GM12878 (cell line): ENCODE measurements around the gene RWDD4.

ENCODE experiments used
- CHD2 ChIP-seq: IDR thresholded peaks from 2 replicates; pipeline ENCODE4 v1.6.1; 2011; ENCODE audit warnings: low read depth, low read length, improper control_type of control experiment, borderline replicate concordance
- EZH2 ChIP-seq: IDR thresholded peaks from 2 replicates; pipeline ENCODE4 v1.6.1; 2012; ENCODE audit warnings: low read depth, mild to moderate bottlenecking, control low read depth, inconsistent platforms, low read length, borderline replicate concordance; ENCODE audit not compliant: control insufficient read depth
- HCFC1 ChIP-seq: fragments of 150-350 bp; IDR thresholded peaks from 2 replicates; pipeline ENCODE4 v1.6.1; 2014; ENCODE audit warnings: low read length
- MXI1 ChIP-seq: fragments of 150-350 bp; IDR thresholded peaks from 2 replicates; pipeline ENCODE4 v1.6.1; 2011; ENCODE audit warnings: low read depth, mild to moderate bottlenecking, inconsistent platforms, low read length, improper control_type of control experiment
- SREBF2 ChIP-seq: IDR thresholded peaks from 2 replicates; pipeline ENCODE4 v1.6.1; 2012; ENCODE audit warnings: mild to moderate bottlenecking, low read length
- TAF1 ChIP-seq: IDR thresholded peaks from 2 replicates; pipeline ENCODE4 v1.6.1; 2011; ENCODE audit warnings: mild to moderate bottlenecking, low read depth, low read length, borderline replicate concordance
- YY1 ChIP-seq: IDR thresholded peaks from 2 replicates; pipeline ENCODE4 v1.6.1; 2011; ENCODE audit warnings: low read depth, mild to moderate bottlenecking, low read length
- TF ChIP-seq, protein P1 (sequence below), 3 experiments: IDR thresholded peaks in 2 of 3; conservative IDR thresholded peaks in 1 of 3; 2 replicates each; pipeline ENCODE4 v1.5.1; 2011; ENCODE audit warnings: low read depth in 3 of 3, low read length in 3 of 3, mild to moderate bottlenecking in 3 of 3, control low read depth in 2 of 3, moderate library complexity in 2 of 3, inconsistent platforms in 1 of 3, mixed read lengths in 1 of 3; ENCODE audit not compliant: control insufficient read depth in 2 of 3, insufficient read depth in 1 of 3; ENCODE audit errors: extremely low read depth in 1 of 3
- TF ChIP-seq, protein P2 (sequence below): IDR thresholded peaks from 2 replicates; pipeline ENCODE4 v1.6.1; 2012; ENCODE audit warnings: low read depth, low read length, improper control_type of control experiment

DNA sequence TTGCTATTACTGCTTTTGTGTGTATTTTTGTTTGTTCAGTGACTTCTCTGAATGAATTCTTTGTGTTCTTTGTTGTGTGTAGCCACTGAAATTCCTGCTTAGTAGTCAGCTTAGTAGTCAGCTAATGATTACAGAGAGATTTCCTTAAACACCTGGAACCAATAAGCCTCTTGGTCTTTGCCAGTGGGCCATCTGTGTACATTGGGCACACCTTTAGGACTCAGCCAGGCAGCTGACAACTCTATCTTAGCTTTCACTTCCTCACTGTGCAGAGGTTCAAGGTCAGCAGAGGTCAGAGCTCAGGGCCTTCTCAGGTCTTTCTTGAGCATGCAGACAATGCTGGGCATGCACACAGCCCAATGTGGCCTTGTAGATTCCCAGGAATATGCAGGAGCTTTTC lies 59.3 kb downstream of the RWDD4 start:
- TF ChIP-seq TAF1 = no peak
- TF ChIP-seq, protein P1, sequence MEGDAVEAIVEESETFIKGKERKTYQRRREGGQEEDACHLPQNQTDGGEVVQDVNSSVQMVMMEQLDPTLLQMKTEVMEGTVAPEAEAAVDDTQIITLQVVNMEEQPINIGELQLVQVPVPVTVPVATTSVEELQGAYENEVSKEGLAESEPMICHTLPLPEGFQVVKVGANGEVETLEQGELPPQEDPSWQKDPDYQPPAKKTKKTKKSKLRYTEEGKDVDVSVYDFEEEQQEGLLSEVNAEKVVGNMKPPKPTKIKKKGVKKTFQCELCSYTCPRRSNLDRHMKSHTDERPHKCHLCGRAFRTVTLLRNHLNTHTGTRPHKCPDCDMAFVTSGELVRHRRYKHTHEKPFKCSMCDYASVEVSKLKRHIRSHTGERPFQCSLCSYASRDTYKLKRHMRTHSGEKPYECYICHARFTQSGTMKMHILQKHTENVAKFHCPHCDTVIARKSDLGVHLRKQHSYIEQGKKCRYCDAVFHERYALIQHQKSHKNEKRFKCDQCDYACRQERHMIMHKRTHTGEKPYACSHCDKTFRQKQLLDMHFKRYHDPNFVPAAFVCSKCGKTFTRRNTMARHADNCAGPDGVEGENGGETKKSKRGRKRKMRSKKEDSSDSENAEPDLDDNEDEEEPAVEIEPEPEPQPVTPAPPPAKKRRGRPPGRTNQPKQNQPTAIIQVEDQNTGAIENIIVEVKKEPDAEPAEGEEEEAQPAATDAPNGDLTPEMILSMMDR (IDR thresholded peaks at IDR 0.05 in 2 of 3, conservative IDR thresholded peaks at IDR 0.05 in 1 of 3; ENCODE audit: control insufficient read depth in 2 of 3, extremely low read depth in 1 of 3, insufficient read depth in 1 of 3, low read depth in 3 of 3, low read length in 3 of 3) = no peak
- TF ChIP-seq EZH2 = no peak
- TF ChIP-seq HCFC1 = no peak
- TF ChIP-seq, protein P2, sequence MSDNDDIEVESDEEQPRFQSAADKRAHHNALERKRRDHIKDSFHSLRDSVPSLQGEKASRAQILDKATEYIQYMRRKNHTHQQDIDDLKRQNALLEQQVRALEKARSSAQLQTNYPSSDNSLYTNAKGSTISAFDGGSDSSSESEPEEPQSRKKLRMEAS = no peak
- no peak for TF ChIP-seq YY1
- no peak for TF ChIP-seq MXI1
- no peak for TF ChIP-seq SREBF2
- TF ChIP-seq CHD2 = no peak
